ENCODE measurements around the gene PIGN.
"Not testable (repeated sequence)": the region's sequence is repeated elsewhere in the genome, so short reads cannot be mapped to it uniquely, and the experiment has no call there.

PIGN gene

DNA sequence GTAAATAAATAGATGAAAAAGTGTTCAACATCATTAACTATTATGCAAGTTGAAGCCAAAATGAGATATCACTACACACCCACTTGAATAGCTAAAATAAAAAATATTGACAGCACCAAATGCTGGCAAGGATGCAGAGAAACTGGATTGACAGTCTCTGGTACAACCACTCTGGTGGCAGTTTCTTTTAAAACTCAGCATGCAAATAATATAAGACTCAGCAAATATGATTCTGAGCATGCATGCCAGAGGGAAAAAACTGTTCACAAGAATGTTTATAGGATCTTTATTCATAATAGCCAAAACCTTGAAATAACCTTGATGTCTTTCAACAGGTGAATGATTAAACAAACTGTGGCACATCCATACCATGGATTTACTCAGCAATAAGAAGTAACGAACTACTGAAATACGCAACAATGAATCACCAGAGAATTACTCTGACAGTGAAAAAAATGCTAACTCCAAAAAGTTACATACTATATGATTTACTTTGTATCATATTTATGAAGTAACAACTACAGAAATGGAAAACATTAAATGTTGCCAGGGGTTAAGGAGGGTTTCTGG is 131.8 kb downstream of the PIGN start:
- DNase-seq = no peak

DNA sequence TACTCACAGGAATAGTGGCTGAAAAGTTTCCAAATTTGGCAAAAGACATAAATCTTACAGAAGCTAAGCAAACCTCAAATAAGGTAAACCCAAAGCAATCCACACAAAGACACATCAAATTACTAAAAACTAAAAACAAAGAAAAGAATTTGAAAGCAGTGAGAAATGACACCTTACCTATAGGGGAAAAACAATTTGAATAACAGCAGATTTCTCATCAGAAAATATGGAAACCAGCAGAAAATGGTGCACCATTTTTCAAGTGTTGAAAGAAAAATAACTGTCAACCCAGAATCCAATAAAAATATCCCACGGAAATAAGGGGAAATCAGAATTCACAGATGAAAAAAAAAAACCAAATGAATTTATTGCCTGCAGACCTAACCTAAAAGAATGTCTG is 138.6 kb downstream of the PIGN start:
- DNase-seq = no peak

GRCh38 chr18:62045316-62045715 is 141.5 kb downstream of the PIGN start:
- DNase-seq = no peak

GRCh38 chr18:62044490-62045000 is 142.3 kb downstream of the PIGN start:
- peak; percentile 6 for DNase-seq

DNA sequence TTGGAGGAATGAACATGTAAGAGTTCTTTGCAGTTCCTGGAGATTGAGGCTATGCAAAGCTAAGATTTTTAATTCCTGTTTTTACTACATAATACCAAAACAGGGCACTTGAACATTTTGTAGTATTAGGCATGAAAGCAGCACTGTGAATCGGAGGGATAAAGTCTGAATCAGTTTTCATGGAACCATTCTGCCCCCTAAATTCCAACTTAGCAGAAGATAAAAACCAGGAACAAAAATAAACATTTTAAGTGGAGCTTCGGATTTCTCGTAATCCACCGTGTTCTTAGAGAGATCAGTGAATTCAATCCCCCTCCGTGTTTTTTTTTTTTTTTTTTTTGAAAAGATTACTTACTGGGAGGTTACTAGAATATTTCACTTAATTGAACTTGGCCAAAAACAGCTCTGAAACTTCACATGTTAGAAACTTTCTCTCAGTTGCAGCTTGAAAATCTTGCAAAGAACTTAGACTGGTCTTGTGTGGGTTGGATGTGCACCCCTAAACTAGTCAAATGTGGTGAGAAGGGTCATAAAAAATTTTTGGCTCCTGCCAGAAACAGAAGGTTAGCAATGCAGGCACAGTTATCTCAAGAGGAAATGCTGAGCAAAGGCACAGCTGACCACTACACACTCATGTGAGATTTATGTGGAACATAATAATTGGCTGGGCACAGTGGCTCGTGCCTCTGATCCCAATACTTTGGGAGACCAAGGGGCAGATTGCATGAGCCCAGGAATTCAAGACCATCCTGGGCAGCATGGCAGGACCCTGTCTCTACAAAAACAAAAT is 148.7 kb downstream of the PIGN start:
- peak; percentile 9 for DNase-seq

DNA sequence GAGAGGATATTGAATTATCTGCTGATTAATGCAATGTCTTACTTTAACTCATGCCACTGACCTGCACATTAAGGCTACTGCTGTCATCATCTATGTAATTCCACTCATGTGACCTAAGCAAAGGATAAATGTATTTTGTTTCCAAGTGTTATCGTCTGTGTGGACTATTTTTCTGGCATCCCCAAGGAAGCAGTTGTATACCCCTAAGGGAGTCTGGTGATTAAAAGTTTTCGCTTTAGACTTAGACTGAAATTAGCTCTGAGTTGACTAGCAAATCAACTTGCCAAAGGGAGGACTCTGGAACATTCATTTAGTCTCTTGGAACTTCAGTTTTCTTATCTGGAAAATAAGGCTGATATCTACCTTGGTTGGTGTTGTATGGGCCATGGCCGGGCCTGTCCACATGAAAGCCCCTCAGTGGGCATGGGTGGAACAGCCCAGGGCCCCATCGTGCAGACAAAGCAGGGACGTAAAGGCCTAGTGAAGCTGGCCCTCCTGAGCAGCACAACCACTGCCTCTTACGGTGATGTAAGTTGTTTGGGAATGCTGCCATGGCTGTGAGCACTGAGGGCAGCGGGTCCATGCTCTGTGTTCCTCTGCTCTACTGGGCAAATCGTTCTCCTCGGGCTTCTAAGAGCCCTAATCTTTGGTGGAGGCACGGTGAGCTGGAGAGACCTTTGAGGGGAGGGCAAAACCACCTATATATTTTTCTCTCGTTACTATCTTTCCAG is 149.7 kb downstream of the PIGN start:
- no peak for DNase-seq

DNA sequence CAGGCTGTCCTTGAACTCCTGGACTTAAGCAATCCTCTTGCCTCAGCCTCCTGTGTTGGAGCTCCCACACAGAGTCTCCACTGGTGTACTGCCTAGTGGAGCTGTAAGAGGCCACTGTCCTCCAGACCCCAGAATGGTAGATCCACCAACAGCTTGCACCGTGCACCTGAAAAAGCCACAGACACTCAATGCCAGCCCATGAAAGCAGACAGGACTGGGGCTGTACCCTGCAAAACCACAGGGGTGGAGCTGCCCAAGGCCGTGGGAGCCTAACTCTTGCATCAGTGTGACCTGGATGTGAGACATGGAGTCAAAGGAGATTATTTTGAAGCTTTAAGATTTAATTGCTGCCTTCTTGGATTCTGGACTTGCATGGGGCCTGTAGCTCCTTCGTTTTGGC is 152.6 kb downstream of the PIGN start:
- not testable (repeated sequence) for DNase-seq

DNA sequence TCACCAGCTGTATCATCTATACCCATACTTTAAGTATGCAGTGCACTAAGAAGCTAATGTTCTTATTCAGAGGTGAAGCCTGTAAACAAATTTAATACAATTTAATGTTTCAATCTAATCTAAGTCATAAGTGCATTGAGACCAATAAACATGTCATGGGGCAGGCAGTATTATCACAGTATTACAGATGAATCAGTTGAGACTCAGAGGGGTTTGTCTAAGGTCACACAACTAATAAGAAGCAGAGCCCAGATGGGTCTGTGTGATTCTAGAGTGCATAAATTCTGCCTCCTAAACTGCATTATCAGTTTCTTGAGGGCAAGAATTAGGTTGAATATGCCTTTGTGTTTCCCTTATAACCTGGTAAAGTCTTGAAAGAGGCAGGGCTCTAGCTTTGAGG is 153.1 kb downstream of the PIGN start:
- DNase-seq = no peak

GRCh38 chr18:62033207-62033606 is 153.6 kb downstream of the PIGN start:
- no peak for DNase-seq

DNA sequence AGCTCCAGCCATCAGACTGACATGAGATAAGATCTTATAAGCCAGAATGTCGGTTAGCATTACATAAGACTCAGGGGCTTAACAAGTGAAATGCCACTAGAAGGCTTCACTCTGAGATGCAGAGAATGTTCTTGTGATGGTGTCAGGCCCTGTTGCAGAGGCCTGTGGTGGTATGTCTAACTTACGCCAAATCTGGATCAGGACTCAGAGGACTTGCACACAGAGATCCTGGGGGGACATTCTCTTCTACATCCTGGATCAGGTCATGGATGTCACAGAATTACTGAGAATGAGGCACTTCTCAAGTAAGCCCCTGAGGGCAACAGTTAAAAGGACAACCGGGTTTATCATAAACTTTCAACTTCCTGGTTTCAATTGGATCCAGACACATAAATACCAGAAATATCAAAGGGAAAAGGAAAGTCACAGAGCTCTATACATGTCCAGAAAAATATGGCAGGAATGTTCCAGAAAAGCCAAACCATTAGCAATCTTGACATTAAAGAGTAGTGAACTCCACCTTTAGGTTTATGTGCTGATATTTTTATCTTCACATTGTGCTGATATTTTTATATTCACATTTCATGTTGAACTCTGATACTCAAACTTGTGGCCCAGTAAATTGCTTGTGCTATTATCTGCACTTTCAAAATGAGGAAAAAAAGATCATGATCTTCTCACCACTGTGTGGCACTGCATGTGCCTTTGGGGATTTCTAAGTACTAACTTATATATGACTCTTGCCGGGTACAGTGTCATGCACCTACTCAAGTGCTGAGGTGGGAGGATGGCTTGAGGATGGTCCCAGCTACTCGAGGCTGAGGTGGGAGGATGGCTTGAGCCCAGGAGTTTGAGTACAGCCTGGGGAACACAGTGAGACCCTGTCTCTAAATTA is 156.5 kb downstream of the PIGN start:
- DNase-seq = peak; percentile 56

DNA sequence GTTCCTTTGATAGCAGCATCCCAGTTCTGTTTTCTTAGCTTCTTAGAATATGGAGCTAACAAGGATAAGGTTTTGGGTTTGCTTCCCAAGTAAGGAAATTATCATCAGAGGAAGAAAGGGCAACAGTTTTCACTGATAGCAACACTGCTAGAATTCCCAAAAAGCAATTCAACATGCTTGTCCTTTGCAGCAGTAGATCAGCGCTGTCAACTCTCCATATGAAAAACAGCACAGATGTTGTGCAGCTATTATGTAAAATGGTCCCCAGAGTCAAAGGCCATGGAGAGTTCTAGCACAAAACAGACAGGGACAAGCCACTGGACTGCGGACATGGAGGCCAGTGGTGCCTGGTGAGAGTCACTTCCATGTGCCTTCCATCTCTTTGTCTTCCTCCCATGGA is 158.1 kb downstream of the PIGN start:
- no peak for DNase-seq

DNA sequence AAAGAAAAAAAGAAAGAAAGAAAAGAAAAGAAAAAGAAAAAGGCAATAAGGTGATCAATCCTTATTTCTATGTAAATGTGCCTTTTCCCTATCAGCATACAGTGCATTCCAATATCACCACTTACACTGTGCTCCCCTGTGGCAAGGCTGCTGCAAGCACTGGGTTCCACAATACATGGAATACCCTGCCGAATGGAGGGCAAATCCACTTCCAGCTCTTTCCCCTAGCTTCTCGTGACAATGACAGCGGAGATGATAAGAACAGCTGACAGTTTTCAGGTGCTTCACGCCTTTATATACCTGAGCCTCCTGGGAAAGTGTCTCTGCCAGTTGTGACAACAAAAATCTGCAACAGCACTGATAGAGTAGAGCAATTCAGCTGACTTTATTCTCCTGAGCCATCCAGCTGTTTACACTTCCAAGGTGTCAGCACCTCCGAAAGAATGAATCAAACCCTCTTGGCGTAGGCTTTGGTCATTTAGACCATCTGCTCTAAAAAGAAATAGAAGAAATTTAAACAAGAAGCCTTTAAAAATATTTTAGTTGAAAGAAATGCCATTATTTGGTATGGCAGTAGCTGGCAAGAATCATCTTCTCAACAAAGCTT is 158.8 kb downstream of the PIGN start:
- no peak for DNase-seq

- peak; percentile 65 for DNase-seq
Measured at GRCh38 chr18:62026586-62026985, 160.3 kb downstream of the PIGN start.

DNA sequence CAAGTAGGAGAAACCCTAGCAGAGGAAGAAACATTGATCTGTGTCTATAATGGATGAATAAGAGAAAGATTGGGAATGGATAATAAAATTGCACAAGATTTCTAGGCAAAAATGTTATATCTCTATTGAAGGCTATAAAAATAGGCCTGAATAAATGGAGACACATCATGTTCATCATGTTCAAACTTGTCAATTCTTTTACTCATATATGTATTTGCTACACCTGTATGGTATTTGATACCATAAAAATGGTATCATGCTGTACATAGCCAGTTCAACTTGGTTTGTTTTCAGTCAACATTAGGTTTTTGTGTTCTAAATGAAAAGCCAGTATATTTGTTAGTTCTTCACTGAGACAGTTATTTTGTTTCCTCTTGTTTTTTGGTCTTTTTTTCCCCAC is 161.9 kb downstream of the PIGN start:
- no peak for DNase-seq

DNA sequence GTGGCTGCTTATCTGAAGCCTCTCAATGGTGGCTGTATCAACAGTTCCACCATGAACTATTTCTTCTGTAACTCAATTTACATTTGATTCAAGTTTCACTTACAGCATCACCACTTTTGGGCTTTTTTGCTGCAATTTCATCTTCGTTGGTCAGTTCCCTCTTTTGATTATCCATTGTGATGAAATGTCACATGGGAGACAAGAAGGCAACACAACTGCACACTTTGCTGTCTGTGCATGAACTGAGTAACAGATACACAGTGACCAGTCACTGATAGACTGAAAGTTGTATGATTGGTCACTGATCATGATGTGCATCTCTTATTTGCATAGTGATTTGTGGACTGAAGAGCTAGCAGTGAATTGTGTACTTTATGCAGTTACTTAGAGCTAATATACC is 163.3 kb downstream of the PIGN start:
- no peak for DNase-seq

- DNase-seq = no peak
Measured at GRCh38 chr18:62018759-62019041, 168.2 kb downstream of the PIGN start.

DNA sequence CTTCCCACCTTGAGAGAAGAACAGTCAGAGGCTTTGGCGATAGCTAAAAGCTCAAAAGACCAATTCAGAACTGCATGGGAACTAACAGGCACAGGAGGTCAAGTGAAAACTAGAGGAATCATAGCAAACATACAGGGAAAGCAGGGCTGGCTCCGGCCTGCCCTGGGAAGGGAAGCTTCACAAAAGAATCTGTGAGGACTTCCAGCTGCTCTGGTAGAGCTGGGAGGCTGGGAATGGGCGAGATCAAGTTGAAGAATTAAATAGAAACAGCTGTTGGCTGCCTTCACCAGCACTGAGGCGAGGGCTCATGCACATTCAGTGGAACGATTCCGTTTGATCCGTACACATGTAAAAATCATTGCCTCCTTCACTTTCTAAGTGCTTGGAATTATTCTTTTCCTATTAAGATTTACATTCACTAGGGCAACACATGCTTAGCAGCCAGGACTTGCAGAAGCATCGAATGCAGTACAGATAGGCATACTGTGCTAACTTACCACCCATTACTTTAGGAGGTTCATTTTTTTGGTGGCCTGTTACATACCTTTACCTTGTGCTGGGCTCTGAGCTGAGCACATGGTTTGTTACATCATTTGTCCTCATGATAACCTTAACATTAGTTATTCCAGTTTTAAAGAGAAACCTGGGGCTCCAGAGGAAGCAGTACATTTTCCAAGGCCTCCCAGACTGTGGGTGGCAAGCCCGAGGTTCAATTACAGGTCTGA is 168.7 kb downstream of the PIGN start:
- peak; percentile 86 for DNase-seq

DNA sequence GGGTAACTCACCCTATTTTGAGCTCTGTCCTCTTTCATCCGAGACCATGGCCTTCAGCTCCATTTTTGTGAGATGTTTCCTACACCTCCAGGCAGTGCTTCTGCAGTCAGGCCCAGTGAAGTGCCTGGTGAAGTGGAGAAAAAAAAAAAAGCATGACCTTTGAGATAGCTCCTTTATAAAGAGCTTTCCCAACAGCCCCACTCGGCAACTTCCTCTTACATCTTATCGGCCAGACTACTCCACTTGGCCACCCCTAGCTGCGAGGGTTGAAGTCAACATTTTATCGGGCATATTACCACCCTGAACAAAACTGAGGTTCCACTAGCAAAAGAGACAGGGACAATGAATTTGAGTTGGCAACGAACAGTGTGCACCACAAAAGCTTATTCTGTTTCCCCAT is 169.2 kb downstream of the PIGN start:
- no peak for DNase-seq

GRCh38 chr18:62011416-62011815 is 175.4 kb downstream of the PIGN start:
- DNase-seq = no peak

DNA sequence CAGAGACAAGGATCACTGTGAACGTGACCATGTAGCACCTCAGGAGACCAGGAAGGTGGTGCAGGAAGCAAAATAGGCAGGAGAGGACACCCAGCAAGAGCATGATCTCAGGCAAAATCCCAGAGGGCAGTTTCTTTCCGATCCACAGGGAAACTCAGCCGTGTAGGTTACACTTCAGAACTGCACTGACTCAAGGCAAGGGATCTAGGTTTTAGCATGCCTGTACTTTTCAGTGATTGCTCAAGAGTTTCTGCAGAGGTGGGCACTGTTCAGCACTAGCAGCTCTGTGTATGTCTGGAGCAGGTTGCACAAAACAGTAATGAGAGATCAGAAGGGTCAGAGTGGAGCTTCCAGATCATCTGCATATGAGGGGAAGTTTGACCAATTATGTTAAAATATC is 177.3 kb downstream of the PIGN start:
- DNase-seq = no peak

GRCh38 chr18:62001396-62001795 is 185.5 kb downstream of the PIGN start:
- no peak for DNase-seq

DNA sequence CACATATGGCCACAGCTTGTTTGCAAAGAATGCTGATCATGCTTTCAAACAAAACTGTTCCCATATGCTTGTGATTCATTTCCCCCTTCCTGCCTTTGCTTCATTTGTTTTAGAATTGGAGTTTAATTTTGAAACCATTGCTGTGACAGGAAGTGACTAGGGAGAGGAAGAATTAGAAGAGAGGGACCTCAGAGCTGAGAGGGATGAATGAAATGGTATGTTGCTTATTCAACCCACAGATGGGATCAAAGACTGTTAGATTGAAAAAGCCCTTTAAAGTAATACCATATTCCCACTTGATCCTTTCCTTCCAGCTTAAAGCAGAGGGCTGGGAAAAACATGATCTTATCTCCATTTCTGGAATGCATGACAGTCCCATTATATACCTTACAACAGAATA is 187.9 kb downstream of the PIGN start:
- peak; percentile 98 for DNase-seq

Data from fibroblast of skin of right biceps (primary cell).